Sigmoid colon (tissue), 4 donors: ENCODE measurements around the gene EFHD2.

ENCODE experiments used
- CTCF ChIP-seq, 4 experiments: fragments of 450-650 bp in 3 of 4; fragments of 200-600 bp in 1 of 4; IDR thresholded peaks; one replicate each; pipeline ENCODE4 v1.5.1; 2016 to 2019; ENCODE audit warnings: antibody characterized with exemption in 4 of 4, mild to moderate bottlenecking in 3 of 4, moderate library complexity in 2 of 4
- EP300 ChIP-seq, 4 donors: sonication (generic); formaldehyde crosslinking; IDR thresholded peaks; one replicate each; pipeline ENCODE4 v1.6.1; 2017; ENCODE audit warnings: antibody characterized with exemption in 4 of 4
- POLR2A ChIP-seq, 2 donors: fragments of 450-650 bp; IDR thresholded peaks; one replicate each; pipeline ENCODE4 v1.6.1; 2016; ENCODE audit warnings: antibody characterized with exemption in 2 of 2, mild to moderate bottlenecking in 2 of 2, moderate library complexity in 2 of 2
- POLR2AphosphoS5 ChIP-seq, 4 donors: sonication (generic); formaldehyde crosslinking; IDR thresholded peaks; one replicate each; pipeline ENCODE4 v1.6.1; 2017; ENCODE audit warnings: antibody characterized with exemption in 4 of 4

GRCh38 chr1:15455522-15455921, 45.8 kb downstream of the EFHD2 start:
- no peak for TF ChIP-seq CTCF (IDR thresholded peaks at IDR 0.05)
- no peak for TF ChIP-seq POLR2A (IDR thresholded peaks at IDR 0.05)
- TF ChIP-seq EP300 (IDR thresholded peaks at IDR 0.05): no peak
- no peak for TF ChIP-seq POLR2AphosphoS5 (IDR thresholded peaks at IDR 0.05)
